ENCODE data around the gene SMPD3.

- TF ChIP-seq POLR2A (IDR thresholded peaks at IDR 0.05) (no peak), CTCF (IDR thresholded peaks at IDR 0.05) (no peak), POLR2AphosphoS5 (IDR thresholded peaks at IDR 0.05) (no peak), EP300 (IDR thresholded peaks at IDR 0.05) (no peak)
Measured at GRCh38 chr16:68446681-68447652, 1.3 kb downstream of the SMPD3 start.

Data from sigmoid colon (tissue), 4 donors.